ENCODE measurements around the gene CENPF. TPM values are rescaled to one million over a fixed set of nuclear protein-coding genes. Genes with fewer than 3 reads are reported as not detected.

Gene CENPF
- total and polyA plus RNA-seq, 2 of the 13 experiments (the other 11 are each of a cell fraction or from before 2014, with no cell fraction given) = 14.7 to 84.9 TPM

DNA sequence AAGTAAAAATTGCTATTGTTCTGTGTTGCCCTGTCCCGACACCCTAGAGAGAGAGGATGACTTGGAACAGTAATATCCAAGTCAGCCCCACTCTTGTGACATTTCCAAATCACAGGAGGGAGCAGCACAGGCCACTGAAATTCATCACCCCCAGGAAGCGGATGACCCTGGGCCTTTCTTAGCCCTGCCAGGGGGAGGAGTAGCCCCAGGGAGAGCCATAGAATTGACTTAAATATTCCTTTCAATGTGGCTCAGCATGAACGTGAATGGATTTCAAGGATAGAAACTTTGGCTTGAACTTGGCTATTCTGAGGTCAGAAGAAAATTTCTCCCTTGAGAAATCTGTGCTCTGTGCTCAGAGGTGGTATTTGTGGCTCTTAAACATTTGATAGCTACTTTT is 80.6 kb downstream of the CENPF start:
- Histone ChIP-seq H3K27ac (ENCODE audit: extremely low read length, insufficient read depth, low read length) (no peak overlapping the region), H3K79me2 (ENCODE audit: insufficient read depth, low read length) (no peaks in the 10 kb centered on the region), H3K9ac (ENCODE audit: insufficient read depth, low read depth, low read length) (no peak overlapping the region), H3K9me3 (ENCODE audit: low read length) (no peaks in the 10 kb centered on the region), H3K4me2 (ENCODE audit: low read depth, low read length) (no peak overlapping the region), H3K36me3 (replicated peaks in 1 of 2; ENCODE audit: control insufficient read depth in 1 of 2, insufficient read depth in 2 of 2, low read length in 2 of 2) (no peaks in the 10 kb centered on the region), H4K20me1 (ENCODE audit: insufficient read depth, low read length) (no peaks in the 10 kb centered on the region), H2AFZ (ENCODE audit: low read length) (no peak overlapping the region), H3K27me3 (ENCODE audit: control insufficient read depth in 1 of 2, insufficient read depth in 2 of 2, low read length in 2 of 2) (no peaks in the 10 kb centered on the region), H3K4me3 (replicated peaks in 1 of 3; ENCODE audit: insufficient read depth in 1 of 3, low read depth in 2 of 3, low read length in 3 of 3) (no peak overlapping the region), H3K4me1 (ENCODE audit: insufficient read depth, low read length) (peaks cover 17% of the 10 kb centered on the region)
- TF ChIP-seq RELA (CRISPR knock-in tag; IDR thresholded peaks at IDR 0.05) = no peak
- TF ChIP-seq, protein P1, sequence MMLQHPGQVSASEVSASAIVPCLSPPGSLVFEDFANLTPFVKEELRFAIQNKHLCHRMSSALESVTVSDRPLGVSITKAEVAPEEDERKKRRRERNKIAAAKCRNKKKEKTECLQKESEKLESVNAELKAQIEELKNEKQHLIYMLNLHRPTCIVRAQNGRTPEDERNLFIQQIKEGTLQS (CRISPR knock-in tag; IDR thresholded peaks at IDR 0.05) = no peak
- TF ChIP-seq ZNF577 (CRISPR knock-in tag; IDR thresholded peaks at IDR 0.05; ENCODE audit: borderline replicate concordance, low read depth) = no peak
- intact Hi-C loops (cut with micrococcal nuclease; ENCODE audit: unreplicated experiment) (no loop called here), in situ Hi-C loops (cut with HindIII; ENCODE audit: extremely low pct_ligation_motif_present, low pct_unique_long_range_greater_than_20kb) (no loop called here)
- ATAC-seq (no peak), DNase-seq (ENCODE audit: low spot score) (no peak), FAIRE-seq (no peak)
- WGBS (ENCODE audit: low lambda C conversion rate) = 49% methylated on average over 3 of the region's 3 CpGs
- CTCF ChIA-PET (ENCODE audit: low intra/inter-chr PET ratio, low total read pairs) = no interaction called here
- BruUV-seq (replicated peaks) = no TSS peak
- POLR2A ChIA-PET = no interaction called here

DNA sequence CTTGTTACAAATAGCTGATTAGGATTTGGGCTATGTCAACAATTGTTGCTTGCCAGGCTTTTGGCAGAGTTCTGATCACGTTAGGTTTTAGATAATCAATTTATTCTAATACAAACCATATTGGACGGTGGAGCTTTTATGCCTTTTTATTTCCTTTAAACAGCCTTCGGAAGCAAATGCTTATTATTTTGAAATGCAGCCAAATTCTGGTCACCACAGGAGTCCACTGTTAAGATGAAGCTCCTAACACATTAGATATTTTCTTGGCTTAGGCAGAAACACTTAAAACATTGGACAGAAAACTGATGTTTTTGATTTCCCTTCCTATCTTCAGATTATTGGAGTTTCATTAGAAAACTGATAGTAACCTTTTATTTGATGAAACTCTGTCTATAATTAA is 82.9 kb downstream of the CENPF start:
- in situ Hi-C loops (cut with HindIII; ENCODE audit: extremely low pct_ligation_motif_present, low pct_unique_long_range_greater_than_20kb) (no loop called here), intact Hi-C loops (cut with micrococcal nuclease; ENCODE audit: unreplicated experiment) (no loop called here)
- Histone ChIP-seq H4K20me1 (ENCODE audit: insufficient read depth, low read length) (no peaks in the 10 kb centered on the region), H3K4me3 (replicated peaks in 1 of 3; ENCODE audit: insufficient read depth in 1 of 3, low read depth in 2 of 3, low read length in 3 of 3) (no peak overlapping the region), H3K9me3 (ENCODE audit: low read length) (no peaks in the 10 kb centered on the region), H2AFZ (ENCODE audit: low read length) (no peak overlapping the region), H3K27ac (ENCODE audit: extremely low read length, insufficient read depth, low read length) (no peak overlapping the region), H3K27me3 (ENCODE audit: control insufficient read depth in 1 of 2, insufficient read depth in 2 of 2, low read length in 2 of 2) (peaks cover 0 to 7% of the 10 kb centered on the region in 2 experiments; a peak in 1 of 5 replicates), H3K79me2 (ENCODE audit: insufficient read depth, low read length) (no peaks in the 10 kb centered on the region), H3K9ac (ENCODE audit: insufficient read depth, low read depth, low read length) (no peak overlapping the region), H3K4me1 (ENCODE audit: insufficient read depth, low read length) (peaks cover 10% of the 10 kb centered on the region), H3K36me3 (replicated peaks in 1 of 2; ENCODE audit: control insufficient read depth in 1 of 2, insufficient read depth in 2 of 2, low read length in 2 of 2) (no peaks in the 10 kb centered on the region), H3K4me2 (ENCODE audit: low read depth, low read length) (no peak overlapping the region)
- 57% methylated on average over 3 of the region's 3 CpGs for WGBS (ENCODE audit: low lambda C conversion rate)
- ChIA-PET CTCF (ENCODE audit: low intra/inter-chr PET ratio, low total read pairs) (no interaction called here), POLR2A (no interaction called here)
- BruUV-seq (replicated peaks) = no TSS peak
- DNase-seq (ENCODE audit: low spot score) (no peak), FAIRE-seq (no peak), ATAC-seq (no peak)
- TF ChIP-seq, protein P2, sequence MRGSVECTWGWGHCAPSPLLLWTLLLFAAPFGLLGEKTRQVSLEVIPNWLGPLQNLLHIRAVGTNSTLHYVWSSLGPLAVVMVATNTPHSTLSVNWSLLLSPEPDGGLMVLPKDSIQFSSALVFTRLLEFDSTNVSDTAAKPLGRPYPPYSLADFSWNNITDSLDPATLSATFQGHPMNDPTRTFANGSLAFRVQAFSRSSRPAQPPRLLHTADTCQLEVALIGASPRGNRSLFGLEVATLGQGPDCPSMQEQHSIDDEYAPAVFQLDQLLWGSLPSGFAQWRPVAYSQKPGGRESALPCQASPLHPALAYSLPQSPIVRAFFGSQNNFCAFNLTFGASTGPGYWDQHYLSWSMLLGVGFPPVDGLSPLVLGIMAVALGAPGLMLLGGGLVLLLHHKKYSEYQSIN (CRISPR knock-in tag; IDR thresholded peaks at IDR 0.05; ENCODE audit: borderline replicate concordance) = no peak
- TF ChIP-seq, protein P3, sequence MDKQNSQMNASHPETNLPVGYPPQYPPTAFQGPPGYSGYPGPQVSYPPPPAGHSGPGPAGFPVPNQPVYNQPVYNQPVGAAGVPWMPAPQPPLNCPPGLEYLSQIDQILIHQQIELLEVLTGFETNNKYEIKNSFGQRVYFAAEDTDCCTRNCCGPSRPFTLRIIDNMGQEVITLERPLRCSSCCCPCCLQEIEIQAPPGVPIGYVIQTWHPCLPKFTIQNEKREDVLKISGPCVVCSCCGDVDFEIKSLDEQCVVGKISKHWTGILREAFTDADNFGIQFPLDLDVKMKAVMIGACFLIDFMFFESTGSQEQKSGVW (CRISPR knock-in tag; IDR thresholded peaks at IDR 0.05; ENCODE audit: borderline replicate concordance) = no peak
- TF ChIP-seq YEATS4 (CRISPR knock-in tag; IDR thresholded peaks at IDR 0.05; ENCODE audit: borderline replicate concordance) (no peak), ZNF670 (CRISPR knock-in tag; IDR thresholded peaks at IDR 0.05; ENCODE audit: borderline replicate concordance) (no peak), ZNF678 (CRISPR knock-in tag; IDR thresholded peaks at IDR 0.05) (no peak), HIVEP1 (CRISPR knock-in tag; IDR thresholded peaks at IDR 0.05) (no peak), PRPF4 (IDR thresholded peaks at IDR 0.05; ENCODE audit: low read depth, low read length, poor library complexity, severe bottlenecking) (no peak), ZSCAN22 (CRISPR knock-in tag; IDR thresholded peaks at IDR 0.05) (no peak), MEF2D (CRISPR knock-in tag; IDR thresholded peaks at IDR 0.05) (no peak), ZNF749 (CRISPR knock-in tag; IDR thresholded peaks at IDR 0.05; ENCODE audit: borderline replicate concordance) (no peak), ZMAT3 (CRISPR knock-in tag; conservative IDR thresholded peaks at IDR 0.05) (no peak), STAT5B (CRISPR knock-in tag; IDR thresholded peaks at IDR 0.05) (no peak)
- TF ChIP-seq, protein P4, sequence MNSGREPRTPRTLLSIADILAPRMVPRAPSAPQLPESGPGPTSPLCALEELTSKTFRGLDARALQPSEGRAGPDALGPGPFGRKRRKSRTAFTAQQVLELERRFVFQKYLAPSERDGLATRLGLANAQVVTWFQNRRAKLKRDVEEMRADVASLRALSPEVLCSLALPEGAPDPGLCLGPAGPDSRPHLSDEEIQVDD (CRISPR knock-in tag; IDR thresholded peaks at IDR 0.05; ENCODE audit: borderline replicate concordance) = no peak
